KG1 (cell line): ENCODE data around the gene C1orf21.

Experiments
- DNase-seq: peaks from one replicate; lab custom pipeline; 2025; lab: John Stamatoyannopoulos, UW

The C1orf21 gene

DNA sequence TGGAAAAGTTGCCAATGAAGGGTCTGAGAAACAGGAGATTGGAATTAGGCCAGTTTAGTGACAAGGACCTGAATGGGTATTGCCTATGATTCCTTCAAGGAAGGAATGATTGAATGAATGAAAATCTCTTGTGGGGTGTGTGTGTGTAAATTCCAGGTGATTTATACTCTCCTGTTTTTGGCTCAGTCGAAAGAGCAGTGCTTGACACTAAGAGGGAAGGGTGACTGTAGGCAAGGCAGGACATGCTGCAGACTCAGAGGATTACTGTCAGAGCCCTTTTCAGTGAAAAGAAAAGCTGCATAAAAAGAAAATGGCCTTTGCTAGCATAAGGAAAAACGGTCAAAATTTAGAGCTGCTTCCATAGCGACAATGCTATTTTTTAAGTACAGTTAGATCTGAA lies 30.1 kb downstream of the C1orf21 start:
- DNase-seq, result no peak

DNA sequence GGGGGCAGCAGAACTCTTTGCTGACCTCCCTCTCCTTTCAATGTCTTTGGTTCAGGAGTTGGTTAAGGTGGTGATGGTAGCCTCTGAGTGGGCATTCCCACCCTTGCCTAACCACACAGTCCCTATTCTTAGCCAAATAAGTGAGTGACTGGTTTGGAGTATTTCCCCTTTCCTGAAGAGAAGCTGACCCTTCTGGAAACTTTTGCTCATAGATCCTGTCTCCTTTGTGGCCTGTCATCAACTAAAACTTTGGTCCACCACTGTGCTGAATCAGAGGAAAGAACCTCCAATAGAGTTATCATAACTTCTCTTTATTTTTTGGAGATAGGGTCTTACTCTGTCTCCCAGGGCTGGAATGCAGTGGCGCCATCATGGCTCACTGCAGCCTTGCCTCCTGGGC lies 31.1 kb downstream of the C1orf21 start:
- no peak for DNase-seq

DNA sequence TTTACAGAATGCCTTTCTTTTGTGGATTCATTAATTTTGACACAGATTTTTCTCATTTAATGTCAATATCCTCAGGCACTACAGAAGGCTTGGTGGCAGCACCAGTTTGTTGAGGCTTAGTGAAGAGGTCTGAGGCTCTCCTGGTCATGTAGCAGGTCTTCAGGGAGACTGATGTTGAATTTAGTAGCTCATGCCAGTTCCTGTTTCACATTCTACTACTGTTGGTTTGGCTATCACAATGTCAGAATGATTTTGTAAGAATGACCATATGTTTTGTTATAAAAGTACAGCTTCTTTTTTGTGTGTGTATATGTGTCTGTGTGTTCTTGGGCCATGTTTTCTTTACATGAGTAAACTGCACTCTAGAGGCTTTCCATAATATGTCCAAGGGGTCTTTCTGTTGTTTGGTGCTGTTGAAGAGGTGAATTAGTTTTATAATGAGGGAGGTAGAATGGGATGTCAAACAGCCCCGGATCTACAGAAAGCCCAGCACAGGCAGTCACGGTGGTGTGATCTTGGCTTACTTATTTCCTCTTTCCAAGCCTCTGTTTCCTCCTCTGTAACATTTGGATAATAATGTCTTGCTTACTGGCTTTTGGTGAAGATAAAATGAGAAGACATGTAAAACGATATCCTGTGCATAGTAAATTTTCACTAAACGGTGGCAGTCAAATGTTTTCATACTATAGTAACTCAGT lies 32.0 kb downstream of the C1orf21 start:
- DNase-seq, result no peak

DNA sequence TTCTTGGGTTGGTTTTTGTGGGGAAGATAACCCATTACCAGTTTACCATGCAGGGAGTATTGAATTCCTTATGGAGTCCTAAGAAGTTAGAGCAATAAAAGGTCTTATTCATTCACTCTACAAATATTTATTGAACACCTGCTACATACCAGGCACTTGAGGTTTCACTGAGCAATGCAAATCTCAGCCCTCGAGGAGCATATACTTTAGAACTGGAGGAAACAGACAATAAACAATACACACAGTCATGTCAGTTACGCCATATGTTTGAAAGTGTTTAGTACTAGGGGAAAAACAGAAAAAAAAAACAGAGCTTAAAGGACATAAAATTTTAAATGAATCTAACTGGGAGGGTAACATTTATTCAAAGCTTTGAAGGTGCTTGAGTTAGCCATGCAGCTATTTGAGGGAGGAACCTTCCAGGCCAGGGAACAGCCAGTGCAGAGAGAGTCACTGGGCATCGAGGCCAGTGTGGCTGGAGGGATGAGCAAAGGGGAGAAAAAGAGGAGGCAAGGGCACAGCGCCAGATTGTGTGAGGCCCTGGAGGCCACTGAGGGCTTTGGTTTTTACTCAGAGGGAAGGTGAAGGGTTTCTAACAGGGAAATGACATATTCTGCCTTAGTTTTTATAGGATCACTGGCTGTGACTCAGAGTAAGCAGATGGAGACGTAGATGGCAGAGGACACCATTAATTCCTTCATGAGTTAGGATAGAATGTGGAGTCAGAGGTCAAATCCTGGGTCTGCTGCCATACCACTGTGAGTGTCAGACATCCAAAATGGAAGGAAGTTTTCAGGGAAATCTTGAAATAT lies 32.7 kb downstream of the C1orf21 start:
- DNase-seq, result peak; percentile 10

DNA sequence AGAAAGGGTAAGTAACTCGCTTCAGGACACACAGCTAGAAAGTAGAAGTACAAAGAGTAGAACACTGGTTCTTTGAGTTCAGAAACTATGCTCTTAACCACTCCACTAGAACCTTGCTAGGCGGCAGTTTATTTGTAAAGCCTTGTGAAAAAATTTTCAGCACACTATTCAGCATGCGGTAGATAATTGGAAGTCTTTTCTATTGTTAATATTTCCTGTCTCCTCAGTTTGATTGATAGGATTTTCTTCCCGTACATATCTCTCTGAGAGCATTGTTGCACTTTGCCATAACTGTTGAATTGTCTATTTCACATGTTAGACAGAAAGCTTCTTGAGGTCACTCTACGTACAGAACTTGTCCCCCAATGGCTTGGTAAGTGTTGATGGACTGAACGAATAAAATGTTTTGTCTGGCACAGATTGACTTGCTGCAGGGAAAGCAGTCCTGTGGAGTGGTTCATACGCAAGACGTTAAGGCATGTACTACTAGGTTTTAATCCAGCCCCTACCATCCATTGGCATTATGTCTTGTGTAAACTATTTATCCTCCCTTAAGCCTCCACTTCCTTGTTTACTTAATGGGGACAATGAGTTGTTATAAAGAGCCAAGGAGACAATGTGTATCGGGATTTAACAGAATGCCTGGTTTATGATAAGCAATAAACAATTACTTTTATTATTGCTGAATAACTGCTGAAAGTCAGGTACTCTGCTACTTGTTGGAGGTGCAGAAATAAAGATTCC lies 35.8 kb downstream of the C1orf21 start:
- DNase-seq, result no peak

DNA sequence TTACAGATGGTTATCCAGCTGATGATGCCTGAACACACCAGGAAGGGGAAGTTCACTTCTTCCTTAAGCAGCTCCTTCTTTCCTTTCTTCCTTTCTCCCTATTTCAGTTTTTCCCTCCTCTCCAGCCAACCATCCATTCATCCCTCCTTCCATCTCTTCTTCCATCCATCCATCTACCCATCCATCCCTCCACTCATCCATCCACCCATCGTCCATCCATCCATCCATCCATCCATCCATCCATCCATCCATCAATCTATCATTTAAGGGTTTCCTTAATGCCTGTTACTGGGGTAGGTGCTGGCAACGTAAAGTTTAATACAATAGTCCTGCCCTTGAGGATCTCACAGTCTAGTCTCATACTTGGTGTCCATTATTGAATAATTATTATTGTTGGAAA lies 36.8 kb downstream of the C1orf21 start:
- no peak for DNase-seq

DNA sequence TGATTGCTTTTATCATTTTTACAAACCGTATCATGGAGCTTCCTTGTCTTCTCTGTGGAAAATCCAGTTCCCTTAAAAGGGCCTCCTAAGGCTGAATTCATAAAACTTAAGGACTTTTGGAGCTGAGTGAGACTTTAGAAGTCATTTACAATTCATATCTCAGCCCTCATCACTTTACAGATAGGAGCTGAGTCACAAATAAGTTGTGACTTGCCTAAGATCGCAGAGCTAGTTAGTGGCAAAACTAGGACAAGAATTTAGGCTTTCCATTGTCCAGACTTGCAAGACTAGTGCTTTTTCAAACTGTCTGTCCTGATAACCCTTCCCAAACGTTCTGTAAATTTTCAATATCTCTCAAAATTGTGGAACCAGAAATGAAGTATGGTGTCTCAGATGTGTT lies 37.3 kb downstream of the C1orf21 start:
- DNase-seq, result no peak

DNA sequence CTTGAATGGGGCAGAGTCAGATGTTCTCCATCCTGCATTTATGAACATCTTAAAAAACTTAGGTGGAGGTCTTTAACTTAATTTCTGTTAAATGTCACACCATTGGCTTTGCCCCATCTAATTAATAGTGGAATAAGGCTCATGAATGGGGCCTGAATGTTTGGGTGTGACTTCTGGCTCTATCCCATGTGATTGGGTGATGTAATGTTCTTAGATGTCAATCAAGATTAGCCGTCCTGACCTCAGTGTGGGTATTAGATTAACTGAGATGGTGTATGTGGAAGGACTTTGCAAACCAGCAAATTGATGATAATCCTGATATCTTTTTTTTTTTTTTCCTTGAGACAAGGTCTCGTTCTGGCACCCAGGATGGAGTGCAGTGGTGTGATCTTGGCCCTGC lies 38.1 kb downstream of the C1orf21 start:
- DNase-seq, result no peak

DNA sequence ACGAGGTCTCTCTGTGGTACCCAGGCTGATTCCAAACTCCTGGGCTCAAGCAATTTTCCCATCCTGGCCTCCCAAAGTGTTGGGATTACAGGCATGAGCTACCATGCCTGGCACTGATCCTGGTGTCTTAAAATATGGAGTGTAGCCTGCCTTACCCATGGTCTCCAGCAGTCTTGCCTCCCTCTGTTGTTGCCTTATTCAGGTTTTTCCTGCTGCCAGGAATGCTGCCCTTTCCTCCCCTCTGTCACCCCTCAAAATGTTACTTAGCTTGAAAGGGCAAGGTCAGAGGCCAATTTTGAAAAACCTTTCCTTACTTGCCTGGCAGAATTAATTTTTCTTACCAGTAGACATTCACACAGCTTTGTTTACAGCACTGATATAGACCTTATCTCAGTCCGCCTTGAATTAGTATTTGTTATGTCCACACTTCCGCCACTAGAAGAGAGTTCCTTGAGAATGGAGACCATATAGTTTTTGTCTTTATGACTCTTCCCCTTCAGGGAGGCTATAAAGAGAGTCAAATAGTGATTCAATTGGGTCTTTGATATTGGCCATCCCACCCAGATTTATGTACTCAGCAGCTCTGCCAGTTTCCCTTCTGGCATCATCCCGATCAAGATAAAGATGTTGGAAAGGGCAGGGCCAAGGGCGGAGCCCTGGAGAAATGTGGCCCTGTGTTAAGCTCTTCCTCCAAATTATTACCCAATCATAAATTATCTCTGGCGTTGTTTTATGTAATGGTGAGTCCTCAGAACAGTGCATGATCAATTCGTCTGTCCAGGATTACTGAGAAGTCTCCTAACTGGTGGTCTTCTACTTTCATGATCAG lies 38.8 kb downstream of the C1orf21 start:
- DNase-seq, result no peak

DNA sequence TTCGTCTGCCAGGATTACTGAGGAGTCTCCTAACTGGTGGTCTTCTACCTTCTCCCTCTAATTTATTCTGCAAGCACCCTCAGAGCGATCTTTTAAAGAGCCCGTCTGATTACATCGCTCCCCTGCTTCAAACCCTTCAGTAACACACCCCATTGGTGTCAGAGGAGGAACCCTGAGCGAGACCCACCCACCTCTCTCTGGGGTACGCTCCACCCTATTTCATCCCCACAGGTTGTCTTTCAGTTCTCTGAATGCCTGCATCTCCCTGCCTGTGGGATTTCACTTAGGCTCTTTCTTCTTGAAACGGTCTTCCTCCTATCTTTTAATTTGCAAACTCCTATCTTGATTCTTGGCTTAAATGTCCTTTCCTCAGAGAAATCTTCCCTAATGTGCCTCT lies 39.4 kb downstream of the C1orf21 start:
- no peak for DNase-seq

DNA sequence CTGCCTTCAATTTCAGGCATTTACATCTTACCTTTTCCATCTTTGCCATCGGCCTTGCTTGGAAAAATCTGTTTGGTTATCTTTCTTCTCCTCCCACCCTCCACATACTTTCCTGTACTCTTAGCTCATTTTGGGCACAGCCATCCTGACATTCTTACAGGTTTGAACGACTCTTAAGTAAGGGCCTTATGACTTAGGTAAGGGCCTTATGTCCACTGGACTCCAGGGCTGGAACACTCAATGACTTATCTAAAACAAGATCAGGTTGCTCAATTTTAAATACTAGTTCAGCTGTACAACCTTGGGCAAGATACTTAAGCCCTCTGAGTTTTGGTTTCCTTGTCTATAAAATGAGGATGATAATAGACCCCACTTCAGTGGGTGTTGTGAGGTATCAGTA lies 40.9 kb downstream of the C1orf21 start:
- DNase-seq, result no peak

DNA sequence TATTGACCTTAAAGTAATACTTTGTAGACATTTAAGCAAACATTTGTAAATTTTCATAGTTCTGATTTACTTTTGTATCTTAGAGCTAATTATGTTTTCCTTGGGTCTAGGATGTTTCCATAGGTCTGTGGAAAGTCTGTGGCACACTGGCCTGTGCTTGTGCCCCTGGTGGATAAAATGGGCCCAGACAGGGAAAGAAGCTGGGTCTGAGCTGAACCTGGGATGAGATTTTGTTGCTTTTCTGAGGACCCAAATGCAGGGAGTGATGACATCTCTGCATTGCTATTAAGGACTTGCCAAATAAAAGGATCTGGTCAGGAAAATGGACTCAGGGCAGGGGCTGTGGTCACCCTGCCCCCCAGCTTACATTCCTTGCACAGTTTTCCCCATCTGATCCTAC lies 41.8 kb downstream of the C1orf21 start:
- no peak for DNase-seq

DNA sequence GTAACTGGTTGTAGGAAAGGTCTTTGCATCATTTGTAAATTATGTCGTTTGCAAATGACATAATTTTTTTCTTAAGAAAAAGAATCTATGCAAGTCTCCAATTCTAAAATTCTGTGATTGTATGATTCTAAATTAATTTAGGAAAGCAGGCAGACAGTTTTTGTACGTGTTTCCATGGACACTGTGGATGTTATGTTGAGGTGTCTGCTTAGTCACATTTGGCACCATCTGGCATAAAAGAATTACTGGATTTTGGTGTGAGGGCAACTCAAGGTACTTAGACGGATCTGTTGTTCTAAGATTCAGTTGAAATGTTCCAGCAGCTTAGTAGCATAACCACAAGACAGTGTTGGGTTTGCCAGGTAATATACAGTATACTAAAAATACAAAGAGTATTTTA lies 42.5 kb downstream of the C1orf21 start:
- DNase-seq, result no peak

DNA sequence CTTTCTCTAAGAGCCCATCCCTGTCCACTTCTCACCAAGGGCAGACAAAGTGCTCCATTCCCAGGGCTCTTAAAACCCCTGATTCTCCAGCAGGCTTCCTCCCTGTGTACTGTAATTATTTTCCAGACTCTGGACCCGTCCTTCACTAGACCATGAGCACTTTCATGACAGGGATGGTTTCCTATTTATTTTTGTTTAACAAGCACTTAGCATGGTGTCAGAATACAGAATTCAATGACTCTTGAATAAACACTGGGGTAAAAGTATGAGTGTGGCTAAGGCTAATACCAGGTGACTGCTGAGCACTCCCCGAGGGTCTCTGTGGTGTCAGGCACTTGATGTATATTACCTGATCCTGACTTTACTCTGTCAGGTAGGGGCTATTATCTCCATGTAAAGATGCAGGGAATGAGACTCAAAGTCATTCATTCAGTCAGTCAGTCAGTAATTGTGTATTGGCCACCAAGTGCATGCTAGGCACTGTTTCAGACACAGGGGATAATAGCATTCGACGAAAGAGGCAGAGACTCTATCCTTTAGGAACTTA lies 47.2 kb downstream of the C1orf21 start:
- DNase-seq, result no peak

DNA sequence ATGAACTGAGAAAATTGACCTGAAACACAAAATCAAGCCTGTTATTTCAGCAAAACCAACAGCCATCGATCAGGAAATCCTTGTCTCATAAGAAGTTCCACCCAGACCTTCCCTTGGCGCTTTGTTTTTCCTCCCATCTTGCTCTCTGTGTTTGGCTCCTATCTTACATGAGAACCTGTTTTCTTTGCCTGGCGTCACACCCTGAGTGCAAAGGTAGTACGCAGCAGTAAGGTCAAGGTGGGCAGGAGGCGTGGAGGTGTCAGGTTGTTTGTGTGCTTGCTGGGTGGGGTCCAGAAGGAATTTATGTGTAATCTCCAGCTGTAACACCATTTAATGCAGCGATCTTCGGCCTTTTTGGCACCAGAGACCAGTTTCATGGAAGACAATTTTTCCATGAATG lies 50.5 kb downstream of the C1orf21 start:
- DNase-seq, result no peak

DNA sequence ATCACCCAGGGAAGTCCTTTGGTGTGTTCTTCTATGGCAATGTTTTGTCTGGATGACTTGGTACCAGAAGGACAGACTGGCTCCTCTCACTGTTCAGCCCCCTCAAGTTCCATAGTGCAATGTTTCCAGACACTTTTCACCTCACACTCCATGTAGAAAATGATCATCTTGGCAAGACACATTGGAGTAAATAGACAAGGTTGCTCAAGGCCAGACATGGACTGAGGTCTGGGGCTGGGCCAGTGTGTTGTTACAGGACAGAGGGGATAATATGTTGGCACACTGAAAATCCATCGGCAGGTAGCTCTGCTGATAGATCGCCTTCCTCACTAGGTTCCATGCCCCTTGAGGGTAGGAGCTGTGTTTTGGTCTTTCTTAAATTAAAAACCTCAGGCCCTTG lies 51.5 kb downstream of the C1orf21 start:
- no peak for DNase-seq

DNA sequence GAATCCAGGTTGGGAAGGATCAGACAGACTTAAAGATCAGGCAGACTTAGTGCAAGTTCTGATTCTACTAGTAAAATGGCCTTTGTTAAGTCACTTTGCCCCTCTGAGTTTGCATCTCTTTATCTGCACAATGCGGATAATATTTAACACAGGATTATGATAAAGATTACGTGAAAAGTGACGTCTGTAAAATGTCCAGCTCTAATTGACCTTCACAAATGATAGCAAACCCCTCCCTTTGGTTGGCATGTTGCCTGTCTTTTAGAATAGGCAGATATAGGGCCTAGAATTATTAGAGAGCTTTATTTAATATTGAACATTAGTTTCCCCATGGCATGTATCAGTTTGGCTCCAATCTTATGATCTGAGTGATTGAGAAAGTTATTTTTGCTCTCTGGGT lies 55.4 kb downstream of the C1orf21 start:
- DNase-seq, result no peak

DNA sequence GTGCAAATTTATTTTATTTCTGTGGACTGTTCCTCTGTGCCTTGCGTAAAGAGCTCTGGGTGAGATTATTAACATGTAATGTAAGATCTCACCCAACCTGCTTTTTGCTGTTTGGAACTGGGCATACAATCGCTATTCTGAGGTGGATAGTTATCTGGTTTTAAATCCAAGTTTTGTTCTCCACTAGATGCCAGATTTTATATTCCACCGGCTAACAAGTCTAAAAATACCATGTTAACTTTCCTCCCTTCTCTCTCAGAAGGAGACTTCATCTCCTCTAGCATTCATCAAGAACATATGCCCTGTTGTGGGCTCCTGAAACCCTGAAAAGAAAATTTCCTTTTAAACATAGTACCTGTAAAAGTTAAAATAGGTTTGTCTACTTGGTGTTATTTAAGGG lies 56.4 kb downstream of the C1orf21 start:
- DNase-seq, result no peak

DNA sequence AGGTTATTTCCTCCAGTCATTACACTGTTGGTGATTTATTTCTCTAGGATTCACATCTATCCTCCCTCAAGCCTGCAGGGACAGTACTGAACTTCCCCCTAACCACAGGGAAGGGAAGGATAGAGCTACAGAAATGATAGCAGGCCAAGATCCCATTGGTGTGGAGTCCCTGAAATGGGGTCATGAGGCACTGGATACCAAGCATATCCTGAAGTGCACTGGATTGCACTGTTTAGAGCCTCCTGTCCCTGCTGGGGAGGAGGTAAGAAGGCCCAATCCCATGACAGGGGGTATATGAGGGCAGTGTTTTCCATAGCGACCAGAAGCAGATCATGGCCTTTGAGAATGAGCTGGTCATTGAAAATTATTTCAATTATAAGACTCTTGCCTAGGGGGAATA lies 56.8 kb downstream of the C1orf21 start:
- DNase-seq, result no peak

DNA sequence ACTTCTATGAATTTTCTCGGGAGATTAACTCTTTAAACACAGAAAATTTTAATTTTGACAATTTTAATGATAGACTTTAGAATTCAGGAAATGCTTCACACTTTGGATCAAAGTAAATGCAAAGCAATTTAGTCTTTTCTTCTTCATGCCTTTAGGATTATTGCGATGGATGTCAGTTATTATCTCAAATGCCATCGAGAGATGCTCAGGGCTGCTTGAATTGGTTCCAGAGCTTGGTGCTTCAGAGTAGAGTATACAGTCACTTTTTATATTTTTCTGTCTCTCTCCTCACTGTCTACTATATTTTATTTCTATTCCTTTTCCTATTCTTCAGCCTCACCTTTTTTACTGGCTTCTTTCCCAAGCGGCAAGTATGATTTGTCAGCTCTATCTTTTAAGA lies 59.2 kb downstream of the C1orf21 start:
- DNase-seq, result no peak

DNA sequence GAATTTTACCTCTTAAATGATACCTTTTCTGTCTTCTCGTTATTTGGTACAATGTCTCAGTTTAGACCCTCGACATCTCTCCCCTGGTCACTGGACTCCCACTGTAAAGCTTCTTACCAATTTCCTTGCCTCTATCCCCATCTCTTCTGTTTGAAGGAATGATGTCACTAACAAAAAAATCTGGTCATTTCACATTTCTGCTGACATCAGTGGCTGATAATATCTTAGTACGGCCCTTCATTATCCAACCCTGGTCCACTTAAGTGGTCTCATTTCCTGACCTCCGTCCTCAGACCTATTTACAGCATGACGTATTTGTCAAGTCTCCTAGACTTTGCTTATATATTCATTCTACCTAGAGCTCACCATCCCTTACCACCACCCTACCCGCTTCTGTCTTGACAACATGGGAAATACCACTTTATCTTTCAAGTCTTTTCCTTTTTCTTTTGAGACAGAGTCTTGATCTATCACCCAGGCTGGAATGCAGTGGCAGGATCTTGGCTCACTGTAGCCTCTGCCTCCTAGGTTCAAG lies 60.9 kb downstream of the C1orf21 start:
- no peak for DNase-seq

DNA sequence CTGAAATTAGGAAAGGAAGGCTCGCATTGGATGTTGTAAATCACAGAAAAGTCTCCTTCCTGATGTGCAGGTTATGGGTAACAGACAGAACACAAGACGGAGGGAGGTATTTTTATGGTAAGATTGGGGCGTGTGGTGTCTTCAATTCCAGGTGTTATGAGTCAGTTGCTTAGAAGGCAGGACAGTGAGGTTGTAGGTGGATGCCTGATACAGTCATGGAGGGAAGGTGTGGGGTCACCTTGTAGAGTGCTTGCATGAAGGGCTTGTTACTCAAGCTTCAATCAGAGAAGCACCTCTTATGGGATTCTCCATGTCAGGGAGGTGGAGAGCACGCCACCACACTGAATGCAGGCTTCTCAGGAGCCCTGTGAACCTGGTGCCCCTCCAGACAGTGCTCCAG lies 63.1 kb downstream of the C1orf21 start:
- no peak for DNase-seq
